ENCODE measurements around the gene IRGC. TPM values are rescaled to one million over a fixed set of nuclear protein-coding genes. Genes with fewer than 3 reads are reported as not detected.
A peak's percentile ranks its signal among the peaks of the same experiment; 100 is the strongest.
"Not testable (repeated sequence)": the region's sequence is repeated elsewhere in the genome, so short reads cannot be mapped to it uniquely, and the experiment has no call there.

Gene IRGC
- total RNA-seq, 1 donor: not detected

- DNase-seq (ENCODE audit: low read depth in 2 of 3, low spot score in 2 of 3): no peak
These were observed 35.8 kb downstream of the IRGC start for GRCh38 chr19:43751466-43752220.

- DNase-seq (ENCODE audit: low read depth in 2 of 3, low spot score in 2 of 3): no peak
These were observed 36.5 kb downstream of the IRGC start for GRCh38 chr19:43752287-43752875.

- no peak for DNase-seq (ENCODE audit: low read depth in 2 of 3, low spot score in 2 of 3)
These were observed 38.3 kb downstream of the IRGC start for GRCh38 chr19:43754253-43754502.

GRCh38 chr19:43754503-43755255, 38.8 kb downstream of the IRGC start, which contains the start of gene SMG9:
SMG9 (minus strand) TSS chr19:43754962; CDS start chr19:43750741, 4,221 bp downstream.
- peak; percentile 98 to 99 (median 99) for DNase-seq (ENCODE audit: low read depth in 2 of 3, low spot score in 2 of 3)

GRCh38 chr19:43755256-43755801, 39.5 kb downstream of the IRGC start:
- DNase-seq (ENCODE audit: low read depth in 2 of 3, low spot score in 2 of 3): peak; percentile 52 to 87 (median 80)

- DNase-seq (ENCODE audit: low read depth in 2 of 3, low spot score in 2 of 3): no peak
These were observed 43.6 kb downstream of the IRGC start for GRCh38 chr19:43759515-43759914.

GRCh38 chr19:43760941-43761340, 45.1 kb downstream of the IRGC start:
- DNase-seq (ENCODE audit: low read depth in 2 of 3, low spot score in 2 of 3): no peak

GRCh38 chr19:43762814-43763213, 46.9 kb downstream of the IRGC start:
- DNase-seq (ENCODE audit: low read depth in 2 of 3, low spot score in 2 of 3): no peak

GRCh38 chr19:43763473-43763939, 47.6 kb downstream of the IRGC start:
- no peak for DNase-seq (ENCODE audit: low read depth in 2 of 3, low spot score in 2 of 3)

- not testable (repeated sequence) for DNase-seq (ENCODE audit: low read depth in 2 of 3, low spot score in 2 of 3)
These were observed 48.8 kb downstream of the IRGC start for GRCh38 chr19:43764684-43765083.

- no peak for DNase-seq (ENCODE audit: low read depth in 2 of 3, low spot score in 2 of 3)
These were observed 49.4 kb downstream of the IRGC start for GRCh38 chr19:43765109-43765876.

GRCh38 chr19:43766755-43767043, 50.8 kb downstream of the IRGC start:
- DNase-seq (ENCODE audit: low read depth in 2 of 3, low spot score in 2 of 3): no peak

- no peak for DNase-seq (ENCODE audit: low read depth in 2 of 3, low spot score in 2 of 3)
These were observed 51.4 kb downstream of the IRGC start for GRCh38 chr19:43767316-43767715.

- DNase-seq (ENCODE audit: low read depth in 2 of 3, low spot score in 2 of 3): no peak
These were observed 51.9 kb downstream of the IRGC start for GRCh38 chr19:43767818-43768217.

- no peak for DNase-seq (ENCODE audit: low read depth in 2 of 3, low spot score in 2 of 3)
These were observed 52.6 kb downstream of the IRGC start for GRCh38 chr19:43768273-43769050.

- DNase-seq (ENCODE audit: low read depth in 2 of 3, low spot score in 2 of 3): no peak
These were observed 53.4 kb downstream of the IRGC start for GRCh38 chr19:43769256-43769655.

Measured in hematopoietic multipotent progenitor cell (in vitro differentiated cells).